ENCODE results near the gene MACC1. TPM values are rescaled to one million over a fixed set of nuclear protein-coding genes. Genes with fewer than 3 reads are reported as not detected.

MACC1 gene
- total and polyA plus RNA-seq, 8 donors = 1.5 to 27.0 (median 9.6) TPM

GRCh38 chr7:20225384-20225783 is 8.2 kb upstream of the MACC1 start:
- Histone ChIP-seq H3K27ac (no peak overlapping the region), H3K36me3 (no peaks in the 10 kb centered on the region), H3K4me1 (peaks cover 4 to 13% (median 9%) of the 10 kb centered on the region in 3 donors), H3K27me3 (no peaks in the 10 kb centered on the region), H3K4me3 (no peak overlapping the region), H3K9me3 (no peaks in the 10 kb centered on the region)
- FAIRE-seq = no peak
- no peak for ATAC-seq
- intact Hi-C loops (cut with DNase I) = no loop called here
- no peak for TF ChIP-seq CTCF (IDR thresholded peaks at IDR 0.05)
- DNase-seq = no peak
- 83 to 85% methylated on average over 2 of the region's 2 CpGs for WGBS, 2 donors

- H3K36me3 ChIP-seq = no peaks in the 10 kb centered on the region
- FAIRE-seq = no peak
- no peak for DNase-seq
- TF ChIP-seq CTCF (IDR thresholded peaks at IDR 0.05) = no peak
- H3K4me3 ChIP-seq = no peak overlapping the region
- no peaks in the 10 kb centered on the region for H3K27me3 ChIP-seq
- H3K4me1 ChIP-seq = peaks cover 12 to 23% (median 21%) of the 10 kb centered on the region in 3 donors
- H3K27ac ChIP-seq = no peak overlapping the region
- no peak for ATAC-seq
- intact Hi-C loops (cut with DNase I) = no loop called here
- no peaks in the 10 kb centered on the region for H3K9me3 ChIP-seq
These were observed 6.8 kb upstream of the MACC1 start for GRCh38 chr7:20224025-20224424.

- no peaks in the 10 kb centered on the region for H3K27me3 ChIP-seq
- H3K4me3 ChIP-seq = no peak overlapping the region
- ATAC-seq (no peak), FAIRE-seq (no peak), DNase-seq (no peak)
- 92 to 94% methylated on average over 5 of the region's 5 CpGs for WGBS, 2 donors
- no peaks in the 10 kb centered on the region for H3K9me3 ChIP-seq
- TF ChIP-seq CTCF (IDR thresholded peaks at IDR 0.05) = no peak
- peaks cover 19 to 30% (median 27%) of the 10 kb centered on the region in 3 donors for H3K4me1 ChIP-seq
- no peaks in the 10 kb centered on the region for H3K36me3 ChIP-seq
- intact Hi-C loops (cut with DNase I) = no loop called here
- no peak overlapping the region for H3K27ac ChIP-seq
These were observed 6.2 kb upstream of the MACC1 start for GRCh38 chr7:20223356-20223755.

- 75 to 81% methylated on average over 7 of the region's 7 CpGs for WGBS, 2 donors
- Histone ChIP-seq H3K4me1 (peaks cover 22 to 34% (median 32%) of the 10 kb centered on the region in 3 donors), H3K27ac (no peak overlapping the region), H3K4me3 (no peak overlapping the region), H3K27me3 (no peaks in the 10 kb centered on the region), H3K36me3 (no peaks in the 10 kb centered on the region), H3K9me3 (no peaks in the 10 kb centered on the region)
- intact Hi-C loops (cut with DNase I) = no loop called here
- ATAC-seq = no peak
- no peak for DNase-seq
- no peak for FAIRE-seq
- no peak for TF ChIP-seq CTCF (IDR thresholded peaks at IDR 0.05)
These were observed 5.1 kb upstream of the MACC1 start for GRCh38 chr7:20222219-20222828.

GRCh38 chr7:20220921-20221547 is 3.9 kb upstream of the MACC1 start:
- 46 to 51% methylated on average over 4 of the region's 4 CpGs for WGBS, 2 donors
- no peaks in the 10 kb centered on the region for H3K36me3 ChIP-seq
- H3K4me1 ChIP-seq = peaks cover 22 to 34% (median 33%) of the 10 kb centered on the region in 3 donors
- FAIRE-seq (peak; percentile 13), DNase-seq (no peak), ATAC-seq (no peak)
- peak overlapping the region; percentile 70 to 92 (median 80) for H3K27ac ChIP-seq
- no peaks in the 10 kb centered on the region for H3K9me3 ChIP-seq
- H3K4me3 ChIP-seq = no peak overlapping the region
- no peak for TF ChIP-seq CTCF (IDR thresholded peaks at IDR 0.05)
- intact Hi-C loops (cut with DNase I) = no loop called here
- H3K27me3 ChIP-seq = no peaks in the 10 kb centered on the region

Data from pancreas (tissue), 10 donors.